Measurements from ENCODE around the gene RALGDS. TPM values are rescaled to one million over a fixed set of nuclear protein-coding genes. Genes with fewer than 3 reads are reported as not detected.

Gene RALGDS
- total RNA-seq, 1 donor from 2014 or later = 80.6 TPM

DNA sequence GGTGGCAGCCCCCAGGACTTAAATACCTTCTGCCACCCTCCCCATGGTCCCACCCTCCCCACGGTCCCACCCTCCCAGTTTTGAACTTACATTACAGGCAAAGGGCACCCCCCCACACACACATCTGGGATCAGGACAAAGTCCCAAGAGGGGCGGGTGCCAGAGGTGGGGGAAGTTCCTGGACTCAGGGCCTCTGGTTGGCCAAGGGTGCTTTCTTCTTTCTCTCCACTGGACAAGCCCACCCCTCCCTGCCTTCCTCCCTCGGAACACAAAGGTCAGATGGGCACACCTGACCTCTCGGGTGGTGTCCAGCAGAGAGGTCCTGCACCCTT lies 19.1 kb upstream of the RALGDS start:
- H3K27me3 Mint-ChIP-seq (ENCODE audit: unreplicated experiment) = peaks cover 5% of the 10 kb centered on the region
- peaks cover 14% of the 10 kb centered on the region for H3K4me1 Mint-ChIP-seq (ENCODE audit: unreplicated experiment)
- TF ChIP-seq, protein P1, sequence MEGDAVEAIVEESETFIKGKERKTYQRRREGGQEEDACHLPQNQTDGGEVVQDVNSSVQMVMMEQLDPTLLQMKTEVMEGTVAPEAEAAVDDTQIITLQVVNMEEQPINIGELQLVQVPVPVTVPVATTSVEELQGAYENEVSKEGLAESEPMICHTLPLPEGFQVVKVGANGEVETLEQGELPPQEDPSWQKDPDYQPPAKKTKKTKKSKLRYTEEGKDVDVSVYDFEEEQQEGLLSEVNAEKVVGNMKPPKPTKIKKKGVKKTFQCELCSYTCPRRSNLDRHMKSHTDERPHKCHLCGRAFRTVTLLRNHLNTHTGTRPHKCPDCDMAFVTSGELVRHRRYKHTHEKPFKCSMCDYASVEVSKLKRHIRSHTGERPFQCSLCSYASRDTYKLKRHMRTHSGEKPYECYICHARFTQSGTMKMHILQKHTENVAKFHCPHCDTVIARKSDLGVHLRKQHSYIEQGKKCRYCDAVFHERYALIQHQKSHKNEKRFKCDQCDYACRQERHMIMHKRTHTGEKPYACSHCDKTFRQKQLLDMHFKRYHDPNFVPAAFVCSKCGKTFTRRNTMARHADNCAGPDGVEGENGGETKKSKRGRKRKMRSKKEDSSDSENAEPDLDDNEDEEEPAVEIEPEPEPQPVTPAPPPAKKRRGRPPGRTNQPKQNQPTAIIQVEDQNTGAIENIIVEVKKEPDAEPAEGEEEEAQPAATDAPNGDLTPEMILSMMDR (IDR thresholded peaks at IDR 0.05; ENCODE audit: unreplicated experiment) = no peak
- no peak overlapping the region for H3K27ac Mint-ChIP-seq (ENCODE audit: unreplicated experiment)
- H3K4me3 Mint-ChIP-seq (ENCODE audit: unreplicated experiment) = no peak overlapping the region
- peaks cover 6% of the 10 kb centered on the region for H3K36me3 Mint-ChIP-seq (ENCODE audit: low read depth, unreplicated experiment)
- no peaks in the 10 kb centered on the region for H3K9me3 Mint-ChIP-seq (ENCODE audit: unreplicated experiment)
- no peak for DNase-seq (ENCODE audit: low spot score)

- TF ChIP-seq, protein P1 (IDR thresholded peaks at IDR 0.05; ENCODE audit: unreplicated experiment) = no peak
- Mint-ChIP-seq H3K27ac (ENCODE audit: unreplicated experiment) (no peak overlapping the region), H3K4me1 (ENCODE audit: unreplicated experiment) (peaks cover 12% of the 10 kb centered on the region), H3K4me3 (ENCODE audit: unreplicated experiment) (no peak overlapping the region), H3K36me3 (ENCODE audit: low read depth, unreplicated experiment) (peaks cover 5% of the 10 kb centered on the region), H3K9me3 (ENCODE audit: unreplicated experiment) (no peaks in the 10 kb centered on the region), H3K27me3 (ENCODE audit: unreplicated experiment) (peaks cover 9% of the 10 kb centered on the region)
- DNase-seq (ENCODE audit: low spot score) = no peak
Measured at GRCh38 chr9:133139246-133140173, 18.5 kb upstream of the RALGDS start.

DNA sequence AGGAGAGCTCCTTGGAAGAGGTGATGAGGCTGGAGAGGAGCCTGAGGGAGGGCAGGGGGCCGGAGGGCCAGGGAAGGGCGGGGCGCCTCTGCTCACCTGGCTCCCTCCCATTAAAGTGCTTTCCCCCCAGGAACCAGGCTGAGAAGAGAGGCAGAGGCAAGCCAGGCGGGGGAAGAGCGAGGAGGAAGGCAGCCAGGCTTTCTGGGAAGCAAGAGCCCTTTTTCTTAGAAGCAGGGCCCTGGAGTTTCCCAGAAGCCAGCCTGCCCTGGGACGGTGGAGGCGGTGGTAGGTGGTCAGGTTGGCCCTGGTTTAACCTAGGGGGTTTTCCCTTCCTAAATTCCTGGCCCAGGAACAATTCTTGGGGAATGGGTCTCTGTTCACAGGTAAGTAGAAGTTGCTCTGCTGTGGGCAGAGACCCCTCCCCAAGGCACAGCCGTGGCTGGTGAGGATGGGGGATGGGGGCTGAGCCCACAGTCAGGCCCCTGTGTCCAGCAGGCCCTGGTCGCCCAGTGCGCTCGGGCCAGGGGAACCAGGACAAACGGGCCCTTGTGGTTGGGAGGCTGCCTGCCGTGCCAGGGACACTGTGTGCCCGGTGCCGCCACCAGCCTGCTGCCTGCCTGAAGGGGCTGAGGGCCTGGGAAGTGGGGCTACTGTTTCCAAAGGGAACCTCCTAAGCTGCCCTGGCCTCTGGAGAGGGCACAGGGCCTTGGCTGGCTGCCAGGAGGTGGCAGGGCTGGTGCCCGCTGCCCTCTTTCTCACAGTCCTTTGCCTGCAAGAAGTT lies 16.6 kb upstream of the RALGDS start:
- Mint-ChIP-seq H3K36me3 (ENCODE audit: low read depth, unreplicated experiment) (peaks cover 5% of the 10 kb centered on the region), H3K27ac (ENCODE audit: unreplicated experiment) (peak overlapping the region; percentile 32), H3K4me3 (ENCODE audit: unreplicated experiment) (no peak overlapping the region), H3K27me3 (ENCODE audit: unreplicated experiment) (peaks cover 10% of the 10 kb centered on the region), H3K9me3 (ENCODE audit: unreplicated experiment) (no peaks in the 10 kb centered on the region), H3K4me1 (ENCODE audit: unreplicated experiment) (peaks cover 24% of the 10 kb centered on the region)
- TF ChIP-seq, protein P1 (IDR thresholded peaks at IDR 0.05; ENCODE audit: unreplicated experiment) = no peak
- DNase-seq (ENCODE audit: low spot score) = no peak

DNA sequence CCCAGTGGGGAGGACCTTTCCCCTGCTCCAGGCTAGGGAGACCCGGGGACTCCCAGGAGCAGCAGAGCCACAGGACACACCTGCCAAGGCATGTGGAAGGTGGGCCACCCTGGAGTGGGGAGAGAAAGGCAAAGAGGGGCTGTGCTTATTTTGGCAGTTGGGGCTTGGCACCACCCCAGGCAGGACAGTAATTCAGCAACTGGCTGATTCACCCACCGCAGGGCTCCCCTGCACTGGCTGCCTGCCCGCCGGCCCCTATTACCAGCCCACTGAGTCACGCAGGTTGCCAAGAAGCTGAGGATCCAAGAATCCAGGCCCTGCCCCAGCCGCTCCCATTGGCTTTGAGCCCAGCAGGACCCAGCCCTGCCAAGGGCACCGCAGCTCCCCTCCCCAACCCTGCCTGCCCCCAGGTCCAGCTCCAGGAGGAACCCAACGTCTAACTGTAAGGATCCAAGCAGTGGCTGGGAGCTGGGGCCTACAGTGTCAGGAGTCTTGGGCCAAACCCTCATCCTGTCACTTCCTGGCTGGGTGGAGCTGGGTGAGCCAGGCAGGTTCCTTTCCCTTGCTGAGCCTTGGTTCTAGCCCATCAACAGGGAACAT lies 14.2 kb upstream of the RALGDS start:
- Mint-ChIP-seq H3K9me3 (ENCODE audit: unreplicated experiment) (no peaks in the 10 kb centered on the region), H3K36me3 (ENCODE audit: low read depth, unreplicated experiment) (peaks cover 10% of the 10 kb centered on the region), H3K27me3 (ENCODE audit: unreplicated experiment) (peaks cover 14% of the 10 kb centered on the region), H3K27ac (ENCODE audit: unreplicated experiment) (peak overlapping the region; percentile 100), H3K4me1 (ENCODE audit: unreplicated experiment) (peaks cover 27% of the 10 kb centered on the region), H3K4me3 (ENCODE audit: unreplicated experiment) (peak overlapping the region; percentile 65)
- no peak for DNase-seq (ENCODE audit: low spot score)
- TF ChIP-seq, protein P1 (IDR thresholded peaks at IDR 0.05; ENCODE audit: unreplicated experiment) = no peak

Data from endothelial cell (in vitro differentiated cells).